ENCODE measurements around the gene KRT14.

DNA sequence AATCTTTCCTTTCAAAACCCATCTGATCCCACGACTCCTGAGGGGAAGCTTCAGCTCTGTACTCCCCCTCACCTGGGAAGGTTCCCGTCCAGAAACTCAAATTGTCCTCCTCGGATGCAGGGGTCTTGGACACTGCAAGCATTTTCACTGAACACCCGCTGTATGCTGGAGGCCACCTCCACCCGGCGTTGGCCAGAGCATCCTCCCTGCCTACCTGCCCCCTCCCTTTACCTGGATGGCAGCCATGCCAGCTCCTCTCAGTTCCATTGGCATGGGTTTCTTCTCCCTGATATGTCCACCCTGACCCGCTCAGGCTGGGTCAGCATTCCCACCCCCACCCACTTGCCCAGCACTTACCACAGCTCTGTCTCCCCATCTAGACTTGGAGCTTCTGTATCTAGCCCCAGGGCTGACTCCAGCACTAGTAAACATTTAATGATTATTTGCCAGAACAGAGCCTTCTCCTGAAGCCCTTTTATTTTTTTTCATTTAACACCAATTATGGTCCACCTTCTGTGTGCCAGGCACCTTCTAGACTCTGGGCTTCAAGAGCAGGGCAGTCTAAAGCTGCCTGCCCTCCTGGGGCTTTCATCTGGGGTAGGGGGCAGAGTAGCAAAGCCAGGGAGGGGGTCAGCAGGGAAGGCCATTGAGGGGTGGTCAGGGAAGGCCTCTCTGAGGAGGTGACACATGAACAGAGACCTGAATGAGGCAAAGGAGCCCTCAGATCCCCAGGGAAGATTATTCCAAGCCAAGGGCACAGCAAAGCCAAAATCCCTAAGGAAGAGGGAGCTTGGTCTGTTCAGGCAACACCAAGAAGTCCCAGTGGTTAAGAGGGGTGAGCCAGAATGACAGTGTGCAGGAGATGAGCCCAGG, 49.7 kb downstream of the KRT14 start:
- no peak for TF ChIP-seq EZH2 (IDR thresholded peaks at IDR 0.05; ENCODE audit: insufficient read depth, low read length)
- TF ChIP-seq, protein P1, sequence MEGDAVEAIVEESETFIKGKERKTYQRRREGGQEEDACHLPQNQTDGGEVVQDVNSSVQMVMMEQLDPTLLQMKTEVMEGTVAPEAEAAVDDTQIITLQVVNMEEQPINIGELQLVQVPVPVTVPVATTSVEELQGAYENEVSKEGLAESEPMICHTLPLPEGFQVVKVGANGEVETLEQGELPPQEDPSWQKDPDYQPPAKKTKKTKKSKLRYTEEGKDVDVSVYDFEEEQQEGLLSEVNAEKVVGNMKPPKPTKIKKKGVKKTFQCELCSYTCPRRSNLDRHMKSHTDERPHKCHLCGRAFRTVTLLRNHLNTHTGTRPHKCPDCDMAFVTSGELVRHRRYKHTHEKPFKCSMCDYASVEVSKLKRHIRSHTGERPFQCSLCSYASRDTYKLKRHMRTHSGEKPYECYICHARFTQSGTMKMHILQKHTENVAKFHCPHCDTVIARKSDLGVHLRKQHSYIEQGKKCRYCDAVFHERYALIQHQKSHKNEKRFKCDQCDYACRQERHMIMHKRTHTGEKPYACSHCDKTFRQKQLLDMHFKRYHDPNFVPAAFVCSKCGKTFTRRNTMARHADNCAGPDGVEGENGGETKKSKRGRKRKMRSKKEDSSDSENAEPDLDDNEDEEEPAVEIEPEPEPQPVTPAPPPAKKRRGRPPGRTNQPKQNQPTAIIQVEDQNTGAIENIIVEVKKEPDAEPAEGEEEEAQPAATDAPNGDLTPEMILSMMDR (IDR thresholded peaks at IDR 0.05; ENCODE audit: insufficient read depth, low read depth, low read length) = no peak

Measured in astrocyte (in vitro differentiated cells and primary cell).